Measurements from ENCODE around the gene ADK.

ADK gene

DNA sequence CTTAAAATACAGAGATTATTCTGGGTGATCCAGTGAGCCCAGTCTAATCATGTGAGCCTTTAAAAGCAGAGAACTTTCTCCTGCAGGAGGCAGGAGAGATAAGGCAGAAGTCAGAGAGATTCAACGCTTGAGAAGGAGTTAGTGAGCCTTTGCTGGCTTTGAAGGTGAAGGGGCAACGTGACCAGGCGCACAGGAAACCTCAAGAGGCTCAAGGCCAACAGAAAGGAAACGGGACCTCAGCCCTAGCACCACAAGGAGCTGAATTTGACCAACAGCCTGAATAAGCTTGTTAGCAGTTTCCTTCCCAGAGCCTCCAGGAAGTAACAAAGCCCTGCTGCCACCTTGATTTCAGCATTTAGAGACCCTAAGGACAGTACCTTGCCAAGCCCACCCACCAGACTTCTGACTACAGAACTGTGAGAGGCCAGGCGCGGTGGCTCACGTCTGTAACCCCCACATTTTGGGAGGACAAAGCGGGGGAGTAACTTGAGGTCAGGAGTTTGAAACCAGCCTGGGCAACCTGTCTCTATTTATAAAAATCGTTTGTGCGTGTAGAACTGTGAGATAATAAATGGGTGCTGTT lies 588.1 kb downstream of the ADK start:
- no peak for DNase-seq (ENCODE audit: low spot score)

DNA sequence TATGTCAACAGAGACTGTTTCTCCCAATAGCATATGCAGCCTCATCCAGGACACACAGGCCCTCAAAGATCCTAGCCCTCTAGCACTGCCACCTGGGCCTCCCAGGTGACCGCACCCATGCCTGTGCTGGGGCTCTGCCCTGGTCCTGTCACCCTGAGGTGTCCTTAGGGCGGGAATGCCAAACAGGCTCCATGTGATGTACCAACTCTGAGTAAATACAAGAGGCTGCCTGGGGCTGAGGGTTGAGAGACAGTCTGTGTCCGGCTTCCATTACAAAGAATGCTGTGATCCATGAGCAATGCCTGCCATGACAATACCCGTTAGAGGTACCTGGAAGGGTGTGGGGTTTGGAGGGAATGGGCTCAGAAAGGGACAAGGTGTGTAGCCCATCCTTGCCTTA lies 592.4 kb downstream of the ADK start:
- DNase-seq (ENCODE audit: low spot score), result no peak

DNA sequence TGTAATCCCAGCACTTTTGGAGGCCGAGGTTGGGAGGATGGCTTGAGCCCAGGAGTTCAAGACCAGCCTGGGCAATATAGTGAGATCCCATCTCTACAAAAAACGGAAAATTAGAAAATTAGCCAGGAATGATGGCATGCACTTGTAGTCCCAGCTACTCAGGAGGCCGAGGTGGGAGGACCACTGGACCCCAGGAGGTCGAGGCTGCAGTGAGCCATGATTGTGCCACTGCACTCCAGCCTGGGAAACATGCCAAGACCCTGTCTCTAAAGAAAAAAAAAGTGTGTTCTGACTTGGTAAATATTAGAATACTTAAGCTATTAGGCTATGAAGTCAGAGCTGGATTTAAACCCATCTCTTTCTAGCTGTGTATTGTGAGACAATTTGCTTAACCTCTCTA lies 594.4 kb downstream of the ADK start:
- no peak for DNase-seq (ENCODE audit: low spot score)

DNA sequence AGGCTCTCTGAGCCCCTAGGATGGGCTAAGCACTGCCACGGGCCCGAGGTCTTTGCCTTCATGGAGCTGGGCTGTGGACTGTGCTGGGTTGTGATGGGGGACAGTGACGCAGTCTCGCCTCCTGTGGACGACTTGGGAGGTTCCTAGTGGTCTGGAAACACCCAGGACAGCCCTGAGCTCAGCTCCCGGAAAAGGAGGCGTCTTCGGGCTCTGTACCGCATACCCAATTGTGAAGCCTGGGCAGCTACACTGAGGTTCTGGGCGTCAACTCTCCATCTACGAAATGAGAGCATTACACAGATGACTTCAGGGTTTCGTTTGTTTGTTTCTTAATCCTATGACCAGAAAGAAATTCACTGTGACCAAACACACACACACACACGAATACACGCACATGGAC lies 595.8 kb downstream of the ADK start:
- no peak for DNase-seq (ENCODE audit: low spot score)

GRCh38 chr10:74748468-74749031 lies 597.5 kb downstream of the ADK start:
- no peak for DNase-seq (ENCODE audit: low spot score)

DNA sequence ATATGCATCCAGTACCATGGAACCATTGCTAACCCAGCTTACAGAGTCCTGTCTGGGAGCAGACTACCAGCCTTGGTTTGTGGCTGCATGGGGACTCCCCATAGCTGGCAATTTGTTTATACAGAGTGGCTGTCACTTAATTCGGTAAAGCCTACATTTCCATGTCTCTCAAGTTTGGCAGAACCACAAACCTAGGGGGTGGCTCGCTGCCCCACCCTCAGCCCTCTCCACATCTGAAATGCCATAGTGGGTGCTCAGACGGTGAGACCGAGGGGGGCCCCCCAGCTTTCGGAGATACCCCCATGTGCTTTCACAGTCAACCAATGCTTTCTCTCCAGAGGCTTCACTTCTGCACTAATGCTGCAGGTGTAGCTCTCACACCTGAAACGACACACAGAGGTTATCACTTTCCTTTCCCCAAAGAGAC lies 599.8 kb downstream of the ADK start:
- no peak for DNase-seq (ENCODE audit: low spot score)

DNA sequence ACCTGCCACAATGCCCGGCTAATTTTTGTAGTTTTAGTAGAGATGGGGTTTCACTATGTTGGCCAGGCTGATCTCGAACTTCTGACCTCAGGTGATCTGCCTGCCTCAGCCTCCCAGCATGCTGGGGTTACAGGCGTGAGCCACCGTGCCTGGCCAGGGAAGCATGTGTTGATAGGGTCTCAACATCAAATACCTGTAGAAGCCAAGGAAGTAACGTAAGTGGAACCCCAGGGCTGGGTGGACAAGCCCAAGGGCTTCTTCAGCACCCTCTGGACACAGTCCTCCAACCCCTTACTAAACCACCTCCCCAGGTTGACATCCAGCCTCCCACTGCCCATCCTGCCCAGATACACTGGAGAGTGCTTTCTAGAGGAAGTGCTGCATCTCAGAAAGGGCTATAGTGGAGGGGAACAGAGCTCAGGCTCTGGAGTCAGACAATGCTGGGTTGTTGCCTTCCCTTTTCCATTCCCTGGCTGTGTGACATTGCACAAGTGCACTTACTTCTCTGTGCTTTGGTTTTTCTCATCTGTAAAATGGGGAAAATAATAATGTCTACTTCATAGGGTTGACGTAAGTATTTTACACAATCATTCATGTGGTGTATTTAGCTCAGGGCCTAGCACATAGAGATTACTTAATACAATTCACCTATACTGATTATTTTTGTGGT lies 601.5 kb downstream of the ADK start:
- DNase-seq (ENCODE audit: low spot score), result no peak

DNA sequence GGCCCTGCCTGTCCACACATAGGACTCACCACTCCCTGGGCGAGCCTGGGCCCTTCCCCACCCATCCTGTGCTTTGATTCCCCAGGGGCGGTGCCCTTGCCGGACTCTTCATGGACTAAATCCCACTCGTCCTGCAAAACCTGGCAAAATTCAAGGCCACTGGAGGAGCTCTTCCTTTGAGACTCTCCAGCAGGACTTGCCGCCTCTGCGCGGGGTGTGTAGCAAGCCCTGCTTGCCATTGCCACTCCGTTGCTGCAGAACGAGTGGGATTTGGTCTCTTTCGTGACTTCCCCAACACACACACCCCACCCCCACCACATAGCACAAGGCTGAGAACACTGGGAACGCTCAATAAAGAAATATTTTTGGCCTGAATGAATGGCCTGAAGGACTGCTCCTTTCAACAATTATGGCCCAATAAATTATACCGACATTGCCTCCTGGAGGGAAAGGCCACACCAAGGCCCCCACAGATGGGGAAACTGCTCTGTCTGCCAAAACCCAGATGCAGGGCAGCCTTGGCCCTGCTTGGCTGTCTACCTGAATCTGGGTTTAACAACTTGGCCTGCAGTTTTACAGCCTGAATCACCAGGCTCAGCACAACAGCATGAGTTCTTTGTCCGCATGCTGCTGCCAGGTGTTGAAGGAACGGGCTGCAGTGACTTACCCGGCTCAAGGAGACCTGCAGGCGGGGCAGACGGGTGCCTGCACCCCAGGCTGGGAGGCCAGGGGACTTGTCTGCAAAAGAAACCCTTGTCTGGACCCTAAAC lies 602.6 kb downstream of the ADK start:
- no peak for DNase-seq (ENCODE audit: low spot score)

- no peak for DNase-seq (ENCODE audit: low spot score)
These were observed 603.4 kb downstream of the ADK start for GRCh38 chr10:74754381-74754821.

DNA sequence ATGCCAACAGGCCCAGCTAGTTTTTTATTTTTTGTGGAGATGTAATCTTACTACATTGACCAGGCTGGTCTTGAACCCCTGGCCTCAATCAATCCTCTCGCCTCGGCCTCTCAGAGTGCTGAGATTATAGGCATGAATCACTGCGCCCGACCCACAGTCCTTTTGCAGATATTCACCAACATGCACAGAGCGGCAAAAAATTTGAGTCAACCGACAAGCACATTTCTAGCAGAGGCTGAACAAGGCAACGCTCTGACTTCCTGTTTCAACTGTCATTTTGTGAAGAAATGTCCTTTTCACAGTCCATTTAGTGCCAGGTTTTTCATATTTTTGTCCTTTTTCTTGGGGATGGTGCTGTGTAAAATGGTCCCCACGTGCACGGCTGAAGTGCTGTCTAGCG lies 604.3 kb downstream of the ADK start:
- DNase-seq (ENCODE audit: low spot score), result no peak
